ENCODE results near the gene DENND11.

The DENND11 gene

DNA sequence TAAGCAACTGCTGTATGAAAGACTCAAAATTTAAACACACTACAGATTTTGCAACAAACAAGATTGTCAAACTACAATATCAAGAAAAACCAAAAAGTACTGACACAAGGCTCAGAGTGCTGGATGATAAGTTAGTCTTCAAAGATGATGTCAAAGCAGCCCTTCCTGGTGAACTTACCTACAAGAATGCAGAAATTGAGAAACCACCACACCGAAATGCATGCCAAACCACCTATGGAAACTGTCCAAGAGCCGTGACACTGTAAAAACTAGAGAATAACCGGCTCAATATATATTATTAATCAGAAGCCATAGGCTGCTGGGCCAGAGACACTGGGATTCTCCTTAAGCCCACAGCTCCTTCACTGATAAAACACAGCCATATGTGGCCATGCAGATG, 25.3 kb downstream of the DENND11 start:
- no peak for DNase-seq

DNA sequence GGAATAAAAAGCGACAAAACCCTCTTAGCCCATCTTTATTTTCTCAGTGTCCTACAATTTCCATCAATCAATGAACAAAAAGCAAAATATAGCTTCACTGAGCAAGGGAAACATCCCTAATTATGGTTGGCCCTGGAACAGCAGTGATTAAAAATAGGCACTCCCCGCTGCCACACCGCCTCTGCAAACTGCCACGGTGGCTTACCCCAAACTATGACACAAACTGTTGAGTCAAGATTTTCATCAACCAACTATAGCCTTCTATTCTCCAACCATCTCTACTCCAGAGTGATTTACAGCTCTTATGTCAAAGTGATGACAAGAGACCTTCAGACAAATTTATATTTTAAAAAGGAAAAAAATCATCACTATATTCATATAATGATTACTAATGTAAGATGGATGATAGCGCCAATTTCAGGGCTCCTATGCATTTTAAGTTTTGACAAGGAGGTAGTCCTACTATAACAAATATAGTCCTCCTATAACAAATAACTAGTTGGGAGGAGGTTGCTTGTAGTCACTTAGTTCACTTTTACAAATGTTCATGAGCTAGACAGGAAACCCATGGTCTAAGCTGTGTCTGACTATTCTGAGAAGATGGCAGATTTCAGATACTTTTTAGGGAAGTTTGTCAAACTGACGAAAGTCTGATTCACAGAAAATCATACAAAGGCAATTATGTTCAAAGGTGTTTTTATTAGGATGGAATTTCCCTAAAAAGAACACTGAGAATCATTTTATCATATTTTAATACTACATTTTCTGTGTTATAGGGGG, 26.3 kb downstream of the DENND11 start:
- no peak for DNase-seq

GRCh38 chr7:141674702-141675101, 27.3 kb downstream of the DENND11 start:
- no peak for DNase-seq

DNA sequence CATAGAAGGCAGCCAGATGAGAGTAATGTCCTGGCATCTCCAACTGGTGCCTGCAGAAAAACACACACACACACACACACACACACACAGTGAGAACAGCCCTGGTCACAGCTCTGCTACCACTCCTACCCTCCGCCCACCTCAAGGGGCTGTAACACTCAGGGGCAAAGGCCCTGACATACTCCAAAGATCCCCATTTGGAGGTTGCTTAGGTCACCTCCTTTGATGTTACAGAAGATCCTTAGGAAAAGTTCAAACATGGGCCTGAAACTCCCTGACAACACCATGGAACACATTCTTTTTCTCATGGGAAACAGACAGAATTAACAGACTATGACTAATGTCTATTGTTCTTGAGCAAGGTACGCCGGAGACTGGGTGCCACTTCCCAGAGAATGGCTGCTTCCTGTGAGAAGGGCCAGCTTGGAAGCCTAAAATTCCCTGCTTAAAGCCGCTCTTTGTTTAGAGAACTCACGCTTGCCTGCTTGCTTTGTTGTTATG, 27.7 kb downstream of the DENND11 start:
- DNase-seq = no peak

GRCh38 chr7:141673346-141673745, 28.6 kb downstream of the DENND11 start:
- no peak for DNase-seq

- DNase-seq = no peak
Observed at GRCh38 chr7:141671705-141672496, 30.1 kb downstream of the DENND11 start.

GRCh38 chr7:141668853-141669252, 33.1 kb downstream of the DENND11 start:
- DNase-seq = no peak

GRCh38 chr7:141666071-141666470, 35.9 kb downstream of the DENND11 start:
- no peak for DNase-seq

- no peak for DNase-seq
Observed at GRCh38 chr7:141665208-141666035, 36.5 kb downstream of the DENND11 start.

DNA sequence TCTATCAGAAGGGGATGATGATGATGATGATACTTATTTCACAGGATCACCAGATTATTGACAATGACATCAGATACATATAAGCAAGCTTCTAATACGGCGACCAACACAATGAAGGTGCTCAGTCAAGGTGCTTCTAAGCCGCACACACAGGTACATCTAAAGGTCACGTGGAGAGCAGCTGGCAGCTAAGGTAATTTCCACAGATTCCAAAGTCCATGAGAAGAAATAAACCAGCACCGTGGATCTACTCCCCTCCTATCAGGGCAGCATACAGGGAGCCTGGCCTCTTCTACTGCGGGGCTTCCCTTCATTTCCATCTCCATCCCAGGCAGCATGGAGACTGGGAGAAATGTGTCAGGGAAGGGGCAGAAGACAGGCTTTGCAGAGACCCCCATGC, 37.5 kb downstream of the DENND11 start:
- no peak for DNase-seq

DNA sequence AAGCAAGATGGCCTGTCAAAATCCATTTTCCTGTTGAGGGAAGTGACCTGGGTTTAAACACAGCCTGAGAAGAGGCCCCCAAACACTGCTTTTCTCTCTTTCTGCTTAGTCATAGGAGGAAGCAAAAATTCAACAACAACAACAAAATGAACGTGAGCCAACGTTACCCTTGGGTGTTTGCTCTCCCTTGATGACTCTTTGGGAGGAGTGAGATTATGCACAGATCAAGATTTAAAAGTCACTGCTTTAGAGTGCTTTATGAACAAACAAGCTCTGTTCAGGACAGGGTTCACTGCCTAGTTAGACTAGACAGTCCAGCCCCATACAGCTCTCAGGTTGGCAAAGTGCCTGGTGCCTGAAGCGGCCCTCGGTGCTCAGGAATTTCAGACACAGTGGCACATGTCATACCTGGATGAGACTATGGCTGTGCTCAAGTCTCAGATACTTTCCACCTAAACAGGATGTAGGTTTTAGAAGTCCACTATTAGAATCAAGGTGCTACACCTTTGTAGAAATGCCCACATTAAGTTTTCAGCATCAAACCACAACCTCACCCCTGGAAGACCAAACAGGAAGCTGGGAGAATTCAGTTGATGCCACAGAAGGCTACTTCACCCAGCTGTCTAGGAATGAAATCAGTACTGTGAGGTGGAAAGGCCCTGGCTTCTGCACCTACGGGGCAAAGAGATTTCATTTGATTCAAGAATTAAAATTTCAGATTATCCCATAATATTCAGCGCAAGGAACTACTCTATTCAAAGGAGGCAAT, 38.7 kb downstream of the DENND11 start:
- peak; percentile 5 for DNase-seq

- DNase-seq = no peak
Observed at GRCh38 chr7:141660259-141660658, 41.7 kb downstream of the DENND11 start.

GRCh38 chr7:141659501-141659900, 42.5 kb downstream of the DENND11 start:
- no peak for DNase-seq

DNA sequence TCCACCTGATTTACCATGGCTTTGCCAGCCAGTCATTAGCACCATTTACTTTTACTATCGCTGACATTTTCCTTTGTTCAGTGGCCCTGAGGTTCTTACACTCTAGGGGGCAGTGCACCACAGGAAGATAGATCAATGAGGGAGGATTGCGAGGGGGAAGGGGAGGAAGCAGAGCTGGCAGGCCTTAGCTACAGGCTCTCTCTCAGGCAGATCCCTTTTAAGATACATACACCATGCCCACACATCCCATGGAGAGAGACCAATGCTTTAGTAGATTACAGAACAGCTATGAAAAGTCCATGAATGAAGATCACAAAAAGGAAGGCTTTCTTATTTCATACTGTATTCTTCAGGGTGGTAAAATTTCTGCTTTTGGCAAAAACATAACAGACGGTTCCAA, 47.4 kb downstream of the DENND11 start:
- DNase-seq = peak; percentile 72

DNA sequence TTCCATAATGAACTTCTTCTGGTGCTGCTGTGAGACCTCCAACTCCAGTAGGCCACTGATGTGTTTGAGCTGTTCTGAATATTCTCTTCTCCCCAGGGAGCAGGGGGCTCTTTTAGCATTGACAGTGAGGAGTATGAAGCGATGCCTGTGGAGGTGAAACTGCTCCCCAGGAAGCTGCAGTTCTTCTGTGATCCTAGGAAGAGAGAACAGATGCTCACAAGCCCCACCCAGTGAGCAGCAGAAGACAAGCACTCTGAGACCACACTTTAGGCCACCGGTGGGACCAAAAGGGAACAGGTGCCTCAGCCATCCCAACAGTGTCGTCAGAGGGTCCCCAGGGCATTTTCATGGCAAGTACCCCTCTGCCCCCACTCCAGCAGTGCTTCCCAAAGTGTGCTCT, 49.3 kb downstream of the DENND11 start:
- DNase-seq = no peak

Measured in activated CD4-positive, alpha-beta T cell treated with anti-CD3 and anti-CD28 coated beads, Interleukin-2, amount 50 U/mL, for 16 hours (primary cell).